Measurements from ENCODE around the gene PRAC1.

- TF ChIP-seq POLR2A (IDR thresholded peaks at IDR 0.05) = no peak
- TF ChIP-seq CTCF (IDR thresholded peaks at IDR 0.05) = no peak
- no peak for TF ChIP-seq EP300 (IDR thresholded peaks at IDR 0.05)
These were observed 2.6 kb upstream of the PRAC1 start for GRCh38 chr17:48725004-48725287.

Data from suprapubic skin (tissue), 3 donors.